B cell (primary cell): Measurements from ENCODE around the gene FUCA2.

ENCODE experiments used
- EZH2 ChIP-seq: IDR thresholded peaks from 2 replicates; pipeline ENCODE4 v1.6.1; 2012; ENCODE audit warnings: borderline replicate concordance, low read depth, mild to moderate bottlenecking, moderate library complexity, low read length; ENCODE audit not compliant: insufficient read depth, poor library complexity, severe bottlenecking
- TF ChIP-seq, protein P1 (sequence below): fragments of 200-600 bp; IDR thresholded peaks from one replicate; pipeline ENCODE4 v1.8.0; 2022; ENCODE audit warnings: antibody characterized with exemption, mild to moderate bottlenecking

GRCh38 chr6:143486752-143487151, 24.8 kb downstream of the FUCA2 start:
- TF ChIP-seq, protein P1, sequence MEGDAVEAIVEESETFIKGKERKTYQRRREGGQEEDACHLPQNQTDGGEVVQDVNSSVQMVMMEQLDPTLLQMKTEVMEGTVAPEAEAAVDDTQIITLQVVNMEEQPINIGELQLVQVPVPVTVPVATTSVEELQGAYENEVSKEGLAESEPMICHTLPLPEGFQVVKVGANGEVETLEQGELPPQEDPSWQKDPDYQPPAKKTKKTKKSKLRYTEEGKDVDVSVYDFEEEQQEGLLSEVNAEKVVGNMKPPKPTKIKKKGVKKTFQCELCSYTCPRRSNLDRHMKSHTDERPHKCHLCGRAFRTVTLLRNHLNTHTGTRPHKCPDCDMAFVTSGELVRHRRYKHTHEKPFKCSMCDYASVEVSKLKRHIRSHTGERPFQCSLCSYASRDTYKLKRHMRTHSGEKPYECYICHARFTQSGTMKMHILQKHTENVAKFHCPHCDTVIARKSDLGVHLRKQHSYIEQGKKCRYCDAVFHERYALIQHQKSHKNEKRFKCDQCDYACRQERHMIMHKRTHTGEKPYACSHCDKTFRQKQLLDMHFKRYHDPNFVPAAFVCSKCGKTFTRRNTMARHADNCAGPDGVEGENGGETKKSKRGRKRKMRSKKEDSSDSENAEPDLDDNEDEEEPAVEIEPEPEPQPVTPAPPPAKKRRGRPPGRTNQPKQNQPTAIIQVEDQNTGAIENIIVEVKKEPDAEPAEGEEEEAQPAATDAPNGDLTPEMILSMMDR = no peak
- TF ChIP-seq EZH2 = no peak
